GM04504 (cell line): Measurements from ENCODE around the gene THSD4.

Source experiments
- DNase-seq: peaks from one replicate; pipeline ENCODE4 v3.0.0-alpha.2; 2012; ENCODE audit warnings: low read depth

Gene THSD4

DNA sequence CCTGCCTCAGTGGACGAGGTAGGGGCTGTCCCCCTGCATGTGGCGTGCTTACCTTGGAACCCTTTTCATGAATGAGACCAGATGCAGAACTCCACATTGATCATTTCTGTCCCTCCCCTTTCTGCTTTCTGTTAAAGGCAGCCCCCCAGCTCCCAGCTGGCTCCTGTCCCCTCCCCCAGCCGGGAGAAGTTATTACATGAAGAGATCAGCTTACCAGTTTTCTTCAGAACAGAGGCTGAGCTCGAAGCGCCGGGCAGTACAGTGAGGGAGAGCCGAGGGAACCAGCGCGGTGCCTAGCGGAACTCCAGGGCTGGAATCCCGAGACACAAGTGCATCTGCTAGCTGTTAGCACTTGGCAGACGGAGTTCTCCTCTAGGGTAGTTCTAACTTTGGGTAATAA lies 431.7 kb downstream of the THSD4 start:
- no peak for DNase-seq

DNA sequence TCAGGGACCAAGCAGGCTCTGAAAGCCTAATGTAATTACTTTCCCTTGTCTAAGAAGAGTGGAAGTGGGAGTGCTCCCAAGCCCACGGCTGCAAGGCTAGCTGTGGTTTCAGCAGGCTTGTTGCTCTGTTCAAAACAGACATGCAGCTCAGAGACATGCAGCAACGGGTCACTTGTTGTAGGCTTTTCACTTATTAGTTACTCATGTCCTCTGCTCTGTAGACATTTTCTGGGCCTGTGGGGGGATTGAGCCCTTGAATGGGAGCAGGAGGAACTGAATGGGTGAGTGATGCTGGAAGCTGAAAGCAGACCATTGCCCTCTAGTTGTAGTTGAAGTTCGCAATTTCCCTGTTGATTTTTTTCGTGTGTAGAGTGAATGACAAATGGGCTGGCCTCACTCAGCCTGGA lies 433.1 kb downstream of the THSD4 start:
- no peak for DNase-seq

DNA sequence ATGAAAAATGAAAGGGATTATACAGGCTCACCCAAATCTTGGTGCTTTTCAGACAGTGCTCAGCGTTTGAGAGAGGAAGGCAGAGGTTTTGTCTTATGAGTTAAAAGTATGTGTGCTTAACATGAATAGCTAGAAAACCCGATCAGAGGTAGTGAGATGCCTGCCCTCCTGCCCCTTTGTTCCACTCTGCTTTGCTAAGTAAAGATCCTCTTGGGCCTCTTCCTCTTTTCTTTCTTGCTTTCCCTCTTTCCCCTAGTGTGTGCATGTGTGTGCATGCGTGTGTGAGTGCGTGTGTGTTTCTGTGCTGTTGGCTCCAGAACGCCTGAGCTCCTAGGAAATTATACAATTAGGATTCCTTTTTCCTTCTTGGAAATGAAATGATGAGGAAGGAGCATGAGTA lies 433.8 kb downstream of the THSD4 start:
- no peak for DNase-seq

DNA sequence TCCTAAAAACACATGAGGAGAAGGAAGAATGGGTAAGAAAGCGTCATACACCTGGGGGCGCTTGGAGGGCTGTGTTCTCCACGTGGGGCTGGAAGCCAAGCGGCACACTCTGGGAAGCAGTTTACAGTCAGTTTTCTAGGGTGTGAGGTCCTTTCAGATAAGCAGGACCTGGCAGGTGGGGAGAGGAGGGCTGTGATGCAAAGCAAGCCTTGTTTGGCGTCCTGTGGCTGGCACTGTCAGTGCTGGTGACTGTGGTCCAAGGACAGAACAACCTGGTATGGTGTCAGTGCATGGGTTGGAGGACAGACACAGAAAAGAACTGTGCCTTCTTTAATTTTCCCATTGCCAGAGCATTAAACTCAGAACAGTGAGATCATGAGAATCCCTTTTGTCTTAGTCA lies 434.4 kb downstream of the THSD4 start:
- no peak for DNase-seq

DNA sequence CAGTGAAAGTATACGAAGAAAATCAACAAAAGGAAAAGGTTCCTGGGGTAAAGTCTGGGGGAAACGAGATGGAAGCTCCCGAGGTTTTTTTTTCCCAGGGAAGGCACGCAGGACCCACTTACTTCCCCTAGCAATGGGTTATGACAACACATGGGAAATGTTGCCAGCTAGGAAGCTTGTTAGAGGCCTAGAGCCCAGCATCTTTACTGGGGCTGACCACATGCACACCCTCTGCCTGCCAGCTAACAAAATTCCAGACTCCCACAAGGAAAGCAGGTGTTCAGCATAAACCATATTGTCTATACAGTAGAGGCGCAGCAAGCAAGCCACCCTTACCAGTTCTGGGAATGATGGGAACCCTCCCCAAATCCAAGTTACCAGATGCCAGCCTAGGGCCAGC lies 436.3 kb downstream of the THSD4 start:
- no peak for DNase-seq

DNA sequence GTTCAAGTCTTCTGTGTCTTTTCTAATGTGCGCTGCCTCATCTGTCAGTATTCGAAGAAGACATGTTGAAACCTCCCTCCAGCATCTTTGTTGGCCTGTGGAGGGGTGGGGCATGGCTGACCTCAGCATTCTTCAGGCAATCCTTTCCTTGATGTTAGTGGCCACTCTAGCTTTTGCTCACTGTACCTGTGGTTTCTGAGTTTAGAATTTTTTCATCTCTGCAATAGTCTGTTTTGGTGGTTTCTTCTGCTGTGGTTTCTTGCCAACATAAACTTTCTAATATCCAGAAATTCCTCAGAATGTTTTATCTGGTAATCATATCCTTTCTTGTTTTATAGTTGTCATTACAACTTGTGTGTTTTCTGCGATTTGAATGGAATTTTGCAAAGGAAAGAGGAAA lies 443.8 kb downstream of the THSD4 start:
- DNase-seq: peak; percentile 43

DNA sequence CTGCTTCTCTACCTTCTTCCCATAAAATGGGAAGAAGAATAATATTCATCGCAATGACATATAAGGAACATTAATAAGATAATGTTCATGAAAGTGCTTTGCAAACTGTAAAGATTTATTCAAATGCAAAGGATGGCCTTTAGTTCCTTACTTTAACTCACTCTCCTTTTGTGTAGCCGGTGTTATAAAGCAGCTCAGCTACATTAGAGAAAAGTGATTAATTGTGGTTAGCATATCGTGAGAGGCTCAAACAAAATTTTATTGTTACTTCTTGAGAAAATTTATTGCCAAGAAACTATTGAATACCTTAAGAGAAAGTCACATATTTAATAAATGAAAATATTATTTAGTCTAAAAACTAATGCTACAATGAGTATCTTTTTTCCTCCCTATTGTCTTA lies 444.3 kb downstream of the THSD4 start:
- DNase-seq: no peak

DNA sequence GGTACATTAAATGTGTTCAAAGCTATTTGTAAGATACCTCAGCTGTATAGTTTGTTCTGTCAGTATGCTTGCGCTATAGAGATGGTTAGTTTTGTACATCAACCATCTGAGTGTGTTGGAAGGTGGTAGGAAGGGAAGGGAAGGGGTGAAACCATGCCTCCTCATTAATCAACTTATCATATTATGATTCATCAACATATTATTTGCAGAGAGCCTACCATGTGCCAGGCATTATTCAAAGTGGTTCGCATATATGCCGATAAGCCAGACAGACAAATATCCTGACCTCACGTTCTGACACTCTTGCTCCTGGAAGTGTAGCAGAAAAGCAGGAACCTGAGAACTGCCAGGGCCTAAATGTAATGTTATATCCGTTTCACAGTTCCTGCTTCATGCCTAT lies 447.0 kb downstream of the THSD4 start:
- DNase-seq: no peak

DNA sequence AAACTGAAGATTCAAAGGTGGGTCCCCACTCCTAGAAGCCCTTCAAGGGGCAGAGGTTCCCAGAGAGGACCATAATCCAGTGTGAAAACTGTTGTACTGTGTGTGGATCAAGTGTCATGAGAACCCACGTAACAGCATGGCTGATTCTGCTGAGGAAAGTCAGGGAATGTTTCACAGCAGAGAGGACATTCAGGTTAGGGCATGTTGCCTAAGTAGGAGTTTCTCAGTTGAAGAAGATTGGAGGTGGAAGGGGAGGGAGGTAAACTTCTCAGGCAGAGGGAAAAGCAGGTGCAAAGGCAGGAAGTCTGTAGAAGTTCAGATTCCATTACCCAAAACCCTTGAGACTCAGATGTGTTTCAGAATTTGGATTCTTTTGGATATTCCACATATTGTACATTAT lies 448.9 kb downstream of the THSD4 start:
- DNase-seq: no peak

DNA sequence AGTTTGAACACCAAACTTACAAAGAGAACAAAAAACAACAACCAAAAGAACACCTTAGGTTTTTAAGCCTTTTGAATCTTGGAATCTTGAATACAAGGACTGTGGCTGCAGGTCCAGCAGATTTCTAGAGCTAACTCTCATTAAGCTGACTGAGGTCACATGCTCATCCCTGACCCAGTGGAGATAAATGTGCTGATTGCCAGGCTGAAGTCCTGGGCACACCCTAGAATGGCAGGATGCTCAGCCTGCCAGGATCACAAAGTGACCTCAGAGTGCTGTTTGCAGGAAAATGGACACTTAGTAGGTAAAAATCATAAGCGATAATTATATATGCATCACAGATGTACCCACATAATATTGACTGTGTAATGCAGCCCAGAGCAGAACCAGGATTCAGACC lies 449.7 kb downstream of the THSD4 start:
- DNase-seq: no peak

DNA sequence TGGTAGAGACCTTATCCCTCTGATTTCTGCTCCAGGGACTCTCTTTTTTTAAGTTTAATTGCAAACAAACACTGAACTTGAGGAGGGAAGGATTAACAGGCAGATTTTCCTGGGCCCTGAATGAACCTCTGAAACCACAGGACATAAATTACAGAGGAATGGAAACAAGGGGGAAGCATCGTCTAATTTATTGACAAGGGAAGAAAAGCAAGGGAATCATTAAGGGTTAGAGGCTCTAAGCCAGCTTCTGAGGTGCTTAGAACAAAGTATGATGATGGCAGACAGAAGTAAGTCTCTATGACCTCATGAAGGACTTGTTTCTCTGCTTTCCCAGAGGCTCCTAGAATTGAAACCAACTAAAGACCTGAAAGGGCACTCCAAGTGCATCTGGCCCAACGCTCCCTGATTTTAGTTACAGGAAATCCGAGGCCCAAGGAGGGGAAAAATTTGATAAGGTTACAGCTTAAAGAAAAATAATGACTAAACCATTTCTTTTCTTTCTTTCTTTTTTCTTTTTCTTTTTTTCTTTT lies 450.4 kb downstream of the THSD4 start:
- DNase-seq: no peak

DNA sequence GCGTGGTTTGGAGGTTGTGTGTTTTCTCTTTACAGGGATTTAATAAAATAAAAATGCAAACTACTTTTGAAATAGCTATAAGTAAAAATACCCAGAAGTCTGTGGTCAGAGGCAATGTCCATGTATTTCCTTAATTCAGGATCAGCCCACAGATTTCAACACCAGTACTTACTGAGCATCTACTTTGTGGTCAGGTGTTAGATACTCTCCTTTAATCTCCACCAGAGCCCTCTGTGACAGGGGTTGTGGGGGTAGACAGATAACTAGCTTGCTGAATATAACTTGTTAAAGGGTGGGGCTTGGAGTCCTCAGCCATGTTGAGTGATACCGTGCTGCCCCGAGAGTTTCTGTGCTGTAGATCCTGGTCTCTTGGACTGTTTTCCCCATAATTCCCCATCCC lies 451.0 kb downstream of the THSD4 start:
- DNase-seq: no peak

DNA sequence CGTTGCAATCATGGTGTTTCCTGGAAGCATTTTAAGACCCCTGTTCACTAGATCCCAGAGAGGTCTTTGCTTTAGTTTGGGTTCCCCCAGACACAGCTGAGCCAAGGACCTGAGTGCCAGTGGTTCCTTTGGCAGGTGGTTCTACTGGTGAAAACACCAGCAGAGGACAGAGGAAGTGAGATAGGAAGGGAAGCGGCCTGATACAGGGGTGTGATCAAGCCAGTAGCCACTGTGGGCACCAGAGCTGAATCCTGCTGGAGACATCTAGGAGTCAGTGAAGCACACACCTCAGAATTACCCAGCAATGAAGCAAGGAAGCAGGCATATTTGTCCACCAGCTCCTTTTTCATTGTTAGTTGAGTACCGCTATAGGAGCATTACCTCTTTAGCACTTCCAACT lies 451.9 kb downstream of the THSD4 start:
- no peak for DNase-seq

DNA sequence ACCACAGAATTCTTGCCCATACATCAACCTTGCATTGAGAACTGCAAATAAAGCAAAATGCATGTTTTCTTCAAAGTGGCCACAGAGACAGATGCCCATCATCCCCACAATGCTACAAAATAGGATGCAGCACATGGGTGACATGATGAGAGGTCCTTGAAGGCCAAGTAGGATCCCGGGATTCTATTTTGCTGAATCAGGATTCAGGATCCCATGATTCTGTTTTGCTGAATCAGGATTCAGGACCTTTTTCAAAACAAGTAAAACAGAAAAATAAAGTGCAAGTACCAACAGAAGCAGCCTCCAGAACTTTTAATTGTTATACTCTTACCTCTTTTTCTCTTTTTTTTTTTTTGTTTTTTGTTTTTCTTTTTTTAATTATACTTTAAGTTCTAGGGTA lies 453.0 kb downstream of the THSD4 start:
- no peak for DNase-seq

DNA sequence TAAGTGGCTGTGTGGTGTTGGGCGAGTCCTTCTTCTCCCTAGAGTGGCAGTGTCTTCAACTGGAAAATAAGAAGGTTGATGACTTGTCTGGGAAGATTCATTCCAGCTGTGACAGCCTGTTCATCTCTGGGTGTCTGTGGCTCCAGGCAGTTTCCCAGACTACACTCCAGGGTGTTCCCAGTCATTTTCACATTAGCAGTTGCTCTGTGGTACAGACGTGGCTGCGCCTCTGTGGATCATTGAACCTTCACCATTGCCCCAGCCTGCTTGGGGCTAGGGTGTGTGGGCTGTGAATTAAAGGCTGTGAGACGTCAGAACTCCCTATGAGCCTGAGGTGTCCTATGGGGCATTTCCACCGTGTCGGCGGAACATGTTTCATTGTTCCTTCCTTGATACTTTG lies 455.5 kb downstream of the THSD4 start:
- no peak for DNase-seq

DNA sequence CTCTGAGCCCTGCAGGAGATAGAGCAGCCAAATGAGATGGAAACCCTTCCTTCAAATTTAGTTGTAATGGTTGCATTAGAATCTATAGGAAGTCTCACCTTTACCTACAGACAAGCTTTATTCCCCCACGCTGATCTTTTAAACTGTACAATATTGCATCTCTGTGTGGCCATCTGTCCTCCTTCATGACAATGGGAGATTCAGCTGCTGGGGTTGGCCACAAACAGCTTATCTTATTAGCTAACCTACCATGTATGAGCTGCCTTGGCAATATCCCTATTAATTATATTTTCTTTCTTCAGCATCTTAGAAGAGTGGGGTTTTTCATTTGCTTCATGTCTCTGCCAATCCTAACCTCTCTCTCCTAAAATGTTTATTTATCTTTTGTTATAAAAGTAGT lies 456.4 kb downstream of the THSD4 start:
- no peak for DNase-seq

DNA sequence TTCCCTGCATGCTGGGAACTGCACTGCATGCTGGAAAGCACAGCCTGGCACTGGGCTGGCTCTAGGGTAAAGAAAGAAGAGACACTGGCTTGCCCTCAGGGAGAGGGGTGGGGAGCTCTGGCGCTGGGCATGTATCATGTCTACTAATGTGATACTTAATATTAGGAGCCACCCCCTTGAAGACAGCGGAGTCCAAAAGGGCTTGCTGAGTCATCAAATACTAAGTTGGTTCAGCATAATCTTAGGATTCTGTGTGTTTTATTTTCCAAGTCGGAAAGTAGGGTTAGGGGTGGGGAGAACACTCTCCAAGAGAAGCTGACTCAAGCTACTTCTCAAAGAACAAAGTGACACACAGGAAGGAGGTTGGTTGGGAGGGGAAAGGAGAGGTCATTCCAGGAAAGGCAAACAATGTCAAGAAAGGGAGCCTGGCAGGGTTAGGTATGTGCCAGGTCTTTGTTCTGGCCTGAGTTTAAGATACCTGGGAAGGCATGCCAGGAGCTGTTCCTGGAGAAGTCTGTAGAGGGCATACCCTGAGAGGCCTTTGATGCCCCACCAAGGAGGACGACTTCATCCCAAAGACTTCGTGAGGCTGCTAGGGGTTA lies 457.3 kb downstream of the THSD4 start:
- no peak for DNase-seq

DNA sequence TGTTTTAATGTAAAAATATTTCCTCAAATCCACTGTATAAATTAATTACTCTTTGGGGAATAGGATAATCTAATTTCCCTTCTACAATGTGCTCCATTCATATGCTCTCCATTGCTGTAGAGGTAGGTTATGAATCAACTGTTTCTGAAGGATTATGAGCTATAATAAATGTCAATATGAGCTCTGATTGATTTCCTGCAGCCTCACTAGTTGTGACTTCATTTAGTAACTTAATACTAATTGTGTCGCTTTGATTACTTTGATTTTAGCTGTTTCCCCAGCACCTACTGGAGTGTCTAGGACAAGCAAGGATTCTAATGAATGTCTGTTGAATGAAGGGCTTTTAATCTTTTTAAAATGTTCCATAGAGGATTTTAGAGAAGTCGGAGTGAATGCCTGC lies 458.3 kb downstream of the THSD4 start:
- DNase-seq: no peak

DNA sequence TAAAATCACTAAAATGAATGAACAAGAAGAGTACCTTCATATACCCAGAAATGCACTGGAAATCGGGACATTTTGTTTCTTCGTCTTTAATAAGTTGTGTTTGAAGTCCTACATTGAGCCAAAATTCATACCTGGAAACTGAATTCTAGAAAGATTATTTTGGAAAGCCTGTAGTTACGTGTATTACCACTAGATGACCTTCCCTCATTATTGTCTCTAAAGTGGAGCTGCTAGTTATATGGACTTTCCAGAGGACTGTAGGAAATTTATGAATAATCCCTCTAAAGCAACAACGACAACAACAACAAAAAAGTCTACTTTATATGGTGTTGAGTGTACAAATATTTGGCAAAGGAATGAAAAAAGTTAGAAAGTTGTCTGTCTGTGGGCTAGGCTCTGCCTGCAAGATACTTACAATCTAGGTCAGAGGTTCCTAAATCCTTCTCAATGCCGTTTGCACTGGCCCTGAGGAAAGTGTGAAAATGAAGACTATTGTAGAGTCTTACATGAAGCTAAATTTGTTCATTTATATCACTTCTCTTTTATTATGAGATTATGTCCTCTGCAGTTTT lies 460.3 kb downstream of the THSD4 start:
- no peak for DNase-seq

DNA sequence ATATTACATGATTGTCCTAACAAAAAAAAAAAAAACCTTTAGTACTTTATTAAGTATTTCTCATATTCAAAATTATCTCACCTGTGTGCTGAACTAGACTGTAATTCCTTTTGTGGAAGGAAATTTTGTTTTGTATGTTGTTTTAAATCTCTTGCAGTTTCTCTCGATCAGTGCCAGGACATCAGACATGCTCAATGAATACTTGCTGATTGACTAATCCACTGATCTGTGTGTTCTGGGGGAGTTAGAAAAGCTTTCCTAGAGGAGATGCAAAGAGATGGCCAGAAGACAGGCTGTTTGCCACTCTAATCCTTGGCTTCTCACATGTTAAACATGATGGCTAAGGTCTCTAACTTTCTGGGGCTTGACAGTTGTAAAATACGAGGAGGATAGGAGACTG lies 461.8 kb downstream of the THSD4 start:
- DNase-seq: no peak

DNA sequence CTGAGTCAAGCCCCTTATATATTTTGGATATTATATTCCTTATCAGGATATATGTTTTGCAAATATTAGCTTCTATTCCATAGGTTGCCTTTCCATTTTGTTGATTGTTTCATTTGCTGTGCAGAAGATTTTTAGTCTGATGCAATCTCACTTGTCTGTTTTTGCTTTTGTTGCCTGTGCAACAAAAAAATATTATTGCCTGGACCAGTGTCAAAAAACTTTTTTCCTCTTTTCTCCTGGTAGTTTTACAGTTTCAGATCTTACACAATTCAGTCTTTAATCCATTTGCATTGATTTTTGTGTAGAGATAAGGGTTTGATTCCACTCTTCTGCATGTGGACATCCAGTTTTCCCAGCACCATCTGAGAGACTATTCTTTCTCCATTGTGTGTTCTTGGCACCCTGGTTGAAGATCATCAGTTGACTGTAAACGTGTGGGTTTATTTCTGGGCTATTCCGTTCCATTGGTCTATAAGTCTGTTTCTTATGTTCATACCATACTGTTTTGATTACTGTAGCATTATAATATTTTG lies 466.2 kb downstream of the THSD4 start:
- DNase-seq: no peak

DNA sequence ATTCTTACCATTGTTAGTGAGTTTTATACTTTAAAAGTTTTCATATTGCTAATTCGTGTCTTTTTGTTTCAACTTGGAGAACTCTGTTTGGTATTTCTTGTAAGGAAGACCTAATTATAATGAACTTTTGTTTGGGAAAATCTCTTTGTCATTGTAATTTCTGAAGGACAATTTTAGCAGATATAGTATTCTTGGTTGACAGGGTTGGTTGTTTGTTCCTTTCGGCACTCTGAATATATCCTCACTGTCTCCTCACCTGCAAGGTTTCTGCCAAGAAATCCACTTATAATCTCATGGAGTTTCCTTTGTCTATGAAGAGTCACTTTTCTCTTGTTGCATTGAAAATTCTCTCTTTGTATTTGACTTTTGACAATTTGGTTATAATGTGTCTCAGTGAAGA lies 469.9 kb downstream of the THSD4 start:
- no peak for DNase-seq

DNA sequence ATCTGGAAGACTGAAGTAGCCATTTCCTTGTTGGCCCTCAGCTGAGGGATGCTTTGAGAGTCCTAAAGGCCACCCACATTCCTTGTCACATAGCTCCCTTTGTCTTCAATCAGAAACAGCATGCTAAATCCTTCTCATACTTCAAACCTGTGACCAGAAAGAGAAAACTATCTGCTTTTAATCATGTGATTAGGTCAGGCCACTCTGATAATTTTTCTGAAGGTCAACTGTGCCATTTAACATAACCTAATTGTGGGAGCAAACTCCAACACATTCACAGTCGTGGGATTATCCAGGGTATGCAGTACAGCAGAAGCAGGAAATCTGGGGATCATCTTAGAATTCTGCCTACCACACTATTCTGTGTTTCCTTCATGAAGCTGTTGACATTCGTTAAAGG lies 471.2 kb downstream of the THSD4 start:
- no peak for DNase-seq

DNA sequence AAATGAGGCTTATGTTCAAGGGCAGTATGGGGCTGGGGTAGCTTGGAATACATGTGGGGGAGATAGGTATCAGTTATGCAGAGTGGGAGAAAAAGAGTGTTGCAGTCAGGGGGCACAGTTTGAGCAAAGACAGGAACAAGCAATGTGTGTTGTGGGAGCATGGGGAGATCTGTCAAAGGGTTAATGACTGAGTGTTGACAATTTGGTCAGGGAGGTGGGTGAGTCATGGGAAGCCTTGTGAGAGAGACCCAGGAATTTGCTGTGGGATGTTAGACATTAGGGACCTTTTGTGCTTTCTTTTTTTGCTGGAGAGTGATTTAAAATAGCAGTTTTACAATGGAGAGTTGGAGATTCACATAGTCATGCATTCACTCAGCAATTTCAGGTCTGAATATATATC lies 473.5 kb downstream of the THSD4 start:
- DNase-seq: no peak
